ENCODE results near the gene KLHL29.

- TF ChIP-seq CTCF (IDR thresholded peaks at IDR 0.05; ENCODE audit: poor library complexity, severe bottlenecking) (no peak), POLR2AphosphoS5 (IDR thresholded peaks at IDR 0.05) (no peak), RAD21 (conservative IDR thresholded peaks at IDR 0.05) (no peak), MXI1 (conservative IDR thresholded peaks at IDR 0.05; ENCODE audit: poor library complexity, severe bottlenecking) (no peak), TAF1 (IDR thresholded peaks at IDR 0.05; ENCODE audit: low read depth) (no peak), EZH2 (IDR thresholded peaks at IDR 0.05; ENCODE audit: borderline replicate concordance, insufficient read depth, low read length, poor library complexity, severe bottlenecking) (no peak), SMC3 (conservative IDR thresholded peaks at IDR 0.05; ENCODE audit: poor library complexity) (no peak), EP300 (conservative IDR thresholded peaks at IDR 0.05; ENCODE audit: poor library complexity, severe bottlenecking) (no peak)
- TF ChIP-seq, protein P1, sequence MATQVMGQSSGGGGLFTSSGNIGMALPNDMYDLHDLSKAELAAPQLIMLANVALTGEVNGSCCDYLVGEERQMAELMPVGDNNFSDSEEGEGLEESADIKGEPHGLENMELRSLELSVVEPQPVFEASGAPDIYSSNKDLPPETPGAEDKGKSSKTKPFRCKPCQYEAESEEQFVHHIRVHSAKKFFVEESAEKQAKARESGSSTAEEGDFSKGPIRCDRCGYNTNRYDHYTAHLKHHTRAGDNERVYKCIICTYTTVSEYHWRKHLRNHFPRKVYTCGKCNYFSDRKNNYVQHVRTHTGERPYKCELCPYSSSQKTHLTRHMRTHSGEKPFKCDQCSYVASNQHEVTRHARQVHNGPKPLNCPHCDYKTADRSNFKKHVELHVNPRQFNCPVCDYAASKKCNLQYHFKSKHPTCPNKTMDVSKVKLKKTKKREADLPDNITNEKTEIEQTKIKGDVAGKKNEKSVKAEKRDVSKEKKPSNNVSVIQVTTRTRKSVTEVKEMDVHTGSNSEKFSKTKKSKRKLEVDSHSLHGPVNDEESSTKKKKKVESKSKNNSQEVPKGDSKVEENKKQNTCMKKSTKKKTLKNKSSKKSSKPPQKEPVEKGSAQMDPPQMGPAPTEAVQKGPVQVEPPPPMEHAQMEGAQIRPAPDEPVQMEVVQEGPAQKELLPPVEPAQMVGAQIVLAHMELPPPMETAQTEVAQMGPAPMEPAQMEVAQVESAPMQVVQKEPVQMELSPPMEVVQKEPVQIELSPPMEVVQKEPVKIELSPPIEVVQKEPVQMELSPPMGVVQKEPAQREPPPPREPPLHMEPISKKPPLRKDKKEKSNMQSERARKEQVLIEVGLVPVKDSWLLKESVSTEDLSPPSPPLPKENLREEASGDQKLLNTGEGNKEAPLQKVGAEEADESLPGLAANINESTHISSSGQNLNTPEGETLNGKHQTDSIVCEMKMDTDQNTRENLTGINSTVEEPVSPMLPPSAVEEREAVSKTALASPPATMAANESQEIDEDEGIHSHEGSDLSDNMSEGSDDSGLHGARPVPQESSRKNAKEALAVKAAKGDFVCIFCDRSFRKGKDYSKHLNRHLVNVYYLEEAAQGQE (IDR thresholded peaks at IDR 0.05; ENCODE audit: borderline replicate concordance): no peak
These were observed 158.7 kb downstream of the KLHL29 start for GRCh38 chr2:23543728-23544127.
